Measurements from ENCODE around the gene ZNF710. TPM values are rescaled to one million over a fixed set of nuclear protein-coding genes. Genes with fewer than 3 reads are reported as not detected.

Gene ZNF710
- total RNA-seq, 4 donors from 2014 or later, result 6.6 to 13.8 (median 10.1) TPM

GRCh38 chr15:90080818-90081393 lies 79.8 kb downstream of the ZNF710 start:
- no peaks in the 10 kb centered on the region for H3K27me3 ChIP-seq
- H3K4me1 ChIP-seq, result peaks cover 3 to 42% (median 24%) of the 10 kb centered on the region in 4 donors
- no peaks in the 10 kb centered on the region for H3K9me3 ChIP-seq
- peak overlapping the region; percentile 19 to 65 (median 35) for H3K27ac ChIP-seq (replicated peaks in 1 of 4)
- intact Hi-C loops (cut with DNase I), result no loop called here
- no peak for DNase-seq (ENCODE audit: extremely low spot score)
- H3K4me3 ChIP-seq, result no peak overlapping the region
- WGBS, result 69% methylated on average over 11 of the region's 11 CpGs
- TF ChIP-seq EP300 (IDR thresholded peaks at IDR 0.05), result no peak
- TF ChIP-seq, protein P1, sequence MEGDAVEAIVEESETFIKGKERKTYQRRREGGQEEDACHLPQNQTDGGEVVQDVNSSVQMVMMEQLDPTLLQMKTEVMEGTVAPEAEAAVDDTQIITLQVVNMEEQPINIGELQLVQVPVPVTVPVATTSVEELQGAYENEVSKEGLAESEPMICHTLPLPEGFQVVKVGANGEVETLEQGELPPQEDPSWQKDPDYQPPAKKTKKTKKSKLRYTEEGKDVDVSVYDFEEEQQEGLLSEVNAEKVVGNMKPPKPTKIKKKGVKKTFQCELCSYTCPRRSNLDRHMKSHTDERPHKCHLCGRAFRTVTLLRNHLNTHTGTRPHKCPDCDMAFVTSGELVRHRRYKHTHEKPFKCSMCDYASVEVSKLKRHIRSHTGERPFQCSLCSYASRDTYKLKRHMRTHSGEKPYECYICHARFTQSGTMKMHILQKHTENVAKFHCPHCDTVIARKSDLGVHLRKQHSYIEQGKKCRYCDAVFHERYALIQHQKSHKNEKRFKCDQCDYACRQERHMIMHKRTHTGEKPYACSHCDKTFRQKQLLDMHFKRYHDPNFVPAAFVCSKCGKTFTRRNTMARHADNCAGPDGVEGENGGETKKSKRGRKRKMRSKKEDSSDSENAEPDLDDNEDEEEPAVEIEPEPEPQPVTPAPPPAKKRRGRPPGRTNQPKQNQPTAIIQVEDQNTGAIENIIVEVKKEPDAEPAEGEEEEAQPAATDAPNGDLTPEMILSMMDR (IDR thresholded peaks at IDR 0.05), result no peak
- TF ChIP-seq POLR2A (IDR thresholded peaks at IDR 0.05; ENCODE audit: low read depth), result no peak
- no peak for TF ChIP-seq POLR2AphosphoS5 (IDR thresholded peaks at IDR 0.05)
- peaks cover 16 to 80% (median 79%) of the 10 kb centered on the region in 4 donors for H3K36me3 ChIP-seq

DNA sequence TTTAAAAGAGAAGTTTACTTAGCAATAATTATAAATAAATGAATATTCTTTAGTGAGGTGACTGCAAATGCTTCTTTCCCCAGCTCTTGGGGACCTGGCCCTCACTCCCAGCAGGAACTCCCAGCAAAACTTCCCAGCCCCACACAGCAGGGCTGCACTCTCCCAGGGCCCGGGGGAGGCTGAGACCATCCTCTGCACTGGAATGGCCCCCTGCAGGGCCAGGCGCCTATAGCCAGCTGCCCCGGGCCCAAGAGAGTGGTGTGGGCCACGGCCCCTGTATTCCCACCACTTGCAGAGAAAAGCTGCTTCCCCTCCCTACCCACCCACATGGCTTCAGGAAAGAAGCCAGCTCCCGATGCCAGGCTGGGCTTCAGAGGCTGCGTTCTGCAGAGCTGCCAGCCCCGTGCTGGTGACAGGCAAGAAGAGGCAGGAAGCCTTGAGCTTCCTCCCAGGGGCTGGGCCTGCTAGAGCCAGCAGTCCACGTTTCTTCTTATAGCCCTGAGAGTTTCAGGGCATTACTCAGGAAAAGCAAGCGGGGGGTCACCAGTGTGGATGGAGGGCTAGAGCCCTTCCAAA lies 81.1 kb downstream of the ZNF710 start:
- Histone ChIP-seq H3K27me3 (no peaks in the 10 kb centered on the region), H3K36me3 (peaks cover 18 to 86% (median 85%) of the 10 kb centered on the region in 4 donors), H3K27ac (replicated peaks in 1 of 4) (peak overlapping the region; percentile 19 to 65 (median 41)), H3K4me3 (no peak overlapping the region), H3K9me3 (no peaks in the 10 kb centered on the region), H3K4me1 (peaks cover 3 to 32% (median 16%) of the 10 kb centered on the region in 4 donors)
- 27% methylated on average over 7 of the region's 9 CpGs for WGBS
- TF ChIP-seq EP300 (IDR thresholded peaks at IDR 0.05), result no peak
- TF ChIP-seq, protein P1 (IDR thresholded peaks at IDR 0.05), result no peak
- no peak for TF ChIP-seq POLR2A (IDR thresholded peaks at IDR 0.05; ENCODE audit: low read depth)
- no peak for TF ChIP-seq POLR2AphosphoS5 (IDR thresholded peaks at IDR 0.05)
- no peak for DNase-seq (ENCODE audit: extremely low spot score)
- intact Hi-C loops (cut with DNase I), result no loop called here

DNA sequence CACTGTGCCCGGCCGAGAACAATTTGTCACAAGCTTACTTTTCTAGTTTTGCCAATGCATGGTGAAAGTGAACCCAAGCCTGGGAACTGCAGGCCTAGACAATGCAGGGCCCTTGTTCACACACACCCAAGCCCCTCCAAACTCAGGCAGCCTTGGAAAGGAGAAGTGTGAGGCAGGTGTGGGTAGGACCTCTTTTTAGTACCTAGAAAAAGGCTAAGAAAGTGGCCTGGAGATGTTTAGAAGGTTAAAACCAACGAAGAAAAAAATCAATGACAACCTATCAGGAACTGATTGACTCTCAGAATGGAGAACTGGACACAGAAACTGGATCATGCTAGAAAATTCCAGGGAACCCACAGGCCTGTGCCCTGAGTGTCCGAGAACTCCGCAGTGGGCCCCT lies 82.3 kb downstream of the ZNF710 start:
- WGBS, result 93% methylated on average over 5 of the region's 5 CpGs
- TF ChIP-seq POLR2A (IDR thresholded peaks at IDR 0.05; ENCODE audit: low read depth) (no peak), EP300 (IDR thresholded peaks at IDR 0.05) (no peak), POLR2AphosphoS5 (IDR thresholded peaks at IDR 0.05) (no peak)
- TF ChIP-seq, protein P1 (IDR thresholded peaks at IDR 0.05), result no peak
- Histone ChIP-seq H3K36me3 (peaks cover 28 to 96% (median 94%) of the 10 kb centered on the region in 4 donors), H3K27me3 (no peaks in the 10 kb centered on the region), H3K27ac (replicated peaks in 1 of 4) (peak overlapping the region in 2 of 4 donors; percentile 31 to 36), H3K9me3 (no peaks in the 10 kb centered on the region), H3K4me1 (peaks cover 3 to 32% (median 16%) of the 10 kb centered on the region in 4 donors), H3K4me3 (no peak overlapping the region)
- no peak for DNase-seq (ENCODE audit: extremely low spot score)
- intact Hi-C loops (cut with DNase I), result no loop called here

- peak overlapping the region; percentile 15 to 36 (median 30) for H3K27ac ChIP-seq (replicated peaks in 1 of 4)
- no peaks in the 10 kb centered on the region for H3K27me3 ChIP-seq
- H3K4me3 ChIP-seq, result no peak overlapping the region
- H3K4me1 ChIP-seq, result peaks cover 3 to 32% (median 16%) of the 10 kb centered on the region in 4 donors
- WGBS, result 86% methylated on average over 11 of the region's 14 CpGs
- intact Hi-C loops (cut with DNase I), result no loop called here
- peaks cover 28 to 97% (median 93%) of the 10 kb centered on the region in 4 donors for H3K36me3 ChIP-seq
- TF ChIP-seq POLR2AphosphoS5 (IDR thresholded peaks at IDR 0.05) (no peak), EP300 (IDR thresholded peaks at IDR 0.05) (no peak), POLR2A (IDR thresholded peaks at IDR 0.05; ENCODE audit: low read depth) (no peak)
- TF ChIP-seq, protein P1 (IDR thresholded peaks at IDR 0.05), result no peak
- no peaks in the 10 kb centered on the region for H3K9me3 ChIP-seq
- no peak for DNase-seq (ENCODE audit: extremely low spot score)
Measured at GRCh38 chr15:90083954-90084607, 83.0 kb downstream of the ZNF710 start.

Data from esophagus muscularis mucosa (tissue), 4 donors.